GM12872 (cell line): ENCODE measurements around the gene GGPS1.

ENCODE experiments used
- TF ChIP-seq, protein P1 (sequence below): IDR thresholded peaks from 3 replicates; pipeline ENCODE4 v1.5.1; 2011; ENCODE audit warnings: low read depth, mild to moderate bottlenecking, low read length, moderate library complexity; ENCODE audit not compliant: insufficient read depth

The GGPS1 gene

DNA sequence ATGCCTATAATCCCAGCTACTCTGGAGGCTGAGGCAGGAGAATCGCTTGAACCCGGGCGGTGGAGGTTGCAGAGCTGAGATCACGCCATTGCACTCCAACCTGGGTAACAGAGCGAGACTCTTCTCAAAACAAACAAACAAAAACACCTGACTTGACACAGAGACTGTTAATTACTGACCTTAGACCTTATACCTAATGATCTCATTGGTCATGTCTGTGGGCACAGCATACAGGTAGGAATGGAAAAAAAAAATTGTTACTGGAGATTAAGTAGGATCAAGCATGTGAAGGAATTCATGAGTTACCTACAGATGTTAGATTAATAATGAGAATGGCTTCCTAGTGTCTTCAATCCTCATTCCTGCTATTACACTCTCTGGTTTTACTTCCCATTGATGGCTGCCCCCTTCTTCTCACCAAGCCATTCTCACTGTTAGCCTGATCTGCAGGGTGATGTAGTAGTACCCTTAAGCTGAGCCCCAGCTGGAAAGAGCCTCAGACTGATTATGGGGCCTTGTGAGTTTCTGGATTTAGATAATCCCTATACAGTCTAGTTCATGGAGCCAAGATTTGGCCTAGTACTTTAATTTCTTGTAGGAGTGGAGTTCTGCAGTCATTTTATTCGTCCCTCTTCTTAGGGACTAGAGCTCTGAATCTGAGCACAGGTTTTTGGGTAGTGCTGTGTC is 47.7 kb downstream of the GGPS1 start:
- TF ChIP-seq, protein P1, sequence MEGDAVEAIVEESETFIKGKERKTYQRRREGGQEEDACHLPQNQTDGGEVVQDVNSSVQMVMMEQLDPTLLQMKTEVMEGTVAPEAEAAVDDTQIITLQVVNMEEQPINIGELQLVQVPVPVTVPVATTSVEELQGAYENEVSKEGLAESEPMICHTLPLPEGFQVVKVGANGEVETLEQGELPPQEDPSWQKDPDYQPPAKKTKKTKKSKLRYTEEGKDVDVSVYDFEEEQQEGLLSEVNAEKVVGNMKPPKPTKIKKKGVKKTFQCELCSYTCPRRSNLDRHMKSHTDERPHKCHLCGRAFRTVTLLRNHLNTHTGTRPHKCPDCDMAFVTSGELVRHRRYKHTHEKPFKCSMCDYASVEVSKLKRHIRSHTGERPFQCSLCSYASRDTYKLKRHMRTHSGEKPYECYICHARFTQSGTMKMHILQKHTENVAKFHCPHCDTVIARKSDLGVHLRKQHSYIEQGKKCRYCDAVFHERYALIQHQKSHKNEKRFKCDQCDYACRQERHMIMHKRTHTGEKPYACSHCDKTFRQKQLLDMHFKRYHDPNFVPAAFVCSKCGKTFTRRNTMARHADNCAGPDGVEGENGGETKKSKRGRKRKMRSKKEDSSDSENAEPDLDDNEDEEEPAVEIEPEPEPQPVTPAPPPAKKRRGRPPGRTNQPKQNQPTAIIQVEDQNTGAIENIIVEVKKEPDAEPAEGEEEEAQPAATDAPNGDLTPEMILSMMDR = no peak

DNA sequence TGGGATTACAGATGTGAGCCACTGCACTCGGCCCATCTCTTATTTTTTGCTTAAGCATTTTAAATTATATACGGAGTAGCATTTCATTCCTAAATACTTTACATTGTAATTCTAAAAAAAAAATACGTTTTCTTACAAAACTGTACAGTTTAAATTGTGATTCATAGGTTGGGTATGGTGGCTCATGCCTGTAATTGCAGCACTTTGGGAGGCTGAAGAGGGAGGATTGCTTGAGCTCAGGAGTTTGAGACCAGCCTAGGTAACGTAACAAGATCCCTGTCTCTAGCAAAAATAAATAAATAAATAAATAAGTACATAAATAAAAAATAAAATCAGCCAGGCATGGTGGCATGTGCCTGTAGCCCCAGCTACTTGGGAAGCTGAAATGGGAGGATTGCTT is 63.5 kb downstream of the GGPS1 start:
- TF ChIP-seq, protein P1 = no peak
